Skeletal muscle tissue (tissue), 4 donors: Measurements from ENCODE around the gene CUL1. TPM values are rescaled to one million over a fixed set of nuclear protein-coding genes. Genes with fewer than 3 reads are reported as not detected.

ENCODE experiments used
- H3K27ac ChIP-seq: one replicate; pipeline ENCODE4 v1.7.0; 2013; ENCODE audit warnings: mild to moderate bottlenecking, low read depth, low read length, inconsistent platforms
- H3K27me3 ChIP-seq, 3 donors: one replicate each; pipeline ENCODE4 v1.7.0; 2013; ENCODE audit warnings: low read length in 3 of 3; ENCODE audit not compliant: control insufficient read depth in 3 of 3, insufficient read depth in 3 of 3
- H3K36me3 ChIP-seq, 3 donors: one replicate each; pipeline ENCODE4 v1.7.0; 2013; ENCODE audit warnings: low read length in 3 of 3; ENCODE audit not compliant: control insufficient read depth in 3 of 3, insufficient read depth in 3 of 3
- H3K4me1 ChIP-seq, 3 donors: one replicate each; pipeline ENCODE4 v1.7.0; 2013; ENCODE audit warnings: low read length in 3 of 3, mild to moderate bottlenecking in 3 of 3; ENCODE audit not compliant: control insufficient read depth in 3 of 3, insufficient read depth in 3 of 3
- H3K4me3 ChIP-seq, 3 donors: one replicate each; pipeline ENCODE4 v1.7.0; 2013; ENCODE audit warnings: low read length in 3 of 3
- H3K9ac ChIP-seq, 3 donors: one replicate each; pipeline ENCODE4 v1.7.0; 2013; ENCODE audit warnings: low read length in 3 of 3, mild to moderate bottlenecking in 3 of 3, moderate library complexity in 2 of 3, low read depth in 1 of 3
- H3K9me3 ChIP-seq, 3 donors: one replicate each; pipeline ENCODE4 v1.7.0; 2013; ENCODE audit warnings: low read length in 3 of 3; ENCODE audit not compliant: control insufficient read depth in 3 of 3
- total RNA-seq: library from RNA; depleted of rRNA; stranded (reverse); fragments of >200 nt; gene quantifications from one replicate; pipeline ENCODE4 v1.2.3, GENCODE V29; 2014
- donor health status: Osteomylitis.

Gene CUL1
- total RNA-seq, 1 donor from 2014 or later = 33.9 TPM

DNA sequence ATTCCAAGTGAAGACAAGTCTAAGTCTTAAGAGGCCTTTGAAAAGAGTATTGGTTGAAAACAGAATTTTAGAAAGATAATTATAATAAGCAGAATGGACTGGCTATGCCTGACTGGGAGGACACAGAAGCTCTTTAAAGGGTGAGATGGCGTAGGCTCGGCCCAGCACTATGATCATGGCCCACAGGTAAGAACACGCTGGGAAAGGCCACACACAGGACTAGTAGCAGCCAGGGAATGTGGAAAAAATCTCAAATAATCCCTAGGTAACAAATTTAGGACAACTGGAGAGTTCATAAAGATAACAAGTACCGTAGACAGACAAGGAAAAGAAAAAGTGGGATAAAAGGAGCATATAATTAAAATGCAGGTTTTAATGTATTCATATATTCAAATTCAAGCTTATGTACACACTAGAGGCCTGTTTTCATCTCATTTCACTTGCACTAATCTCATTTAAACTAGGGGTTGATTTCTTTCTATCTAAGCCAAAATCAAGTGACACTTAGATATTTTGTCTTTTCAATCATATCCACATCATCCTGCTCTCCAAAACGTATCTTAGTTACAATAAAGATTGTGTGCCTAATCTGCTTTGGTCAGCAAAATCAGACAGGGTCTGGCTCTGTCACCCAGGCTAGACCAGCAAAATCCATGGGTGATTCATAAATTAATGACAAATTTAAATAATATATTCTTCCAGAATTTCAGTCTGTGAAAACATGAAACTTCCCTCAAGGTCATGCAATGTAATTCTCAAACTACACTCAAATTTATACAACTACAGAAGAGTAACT is 132.4 kb downstream of the CUL1 start:
- peaks cover 0 to 4% (median 1%) of the 10 kb centered on the region in 3 donors for H3K36me3 ChIP-seq
- H3K27ac ChIP-seq = no peak overlapping the region
- H3K9me3 ChIP-seq = no peaks in the 10 kb centered on the region
- H3K9ac ChIP-seq = no peak overlapping the region
- H3K27me3 ChIP-seq = no peaks in the 10 kb centered on the region
- H3K4me3 ChIP-seq = no peak overlapping the region
- no peaks in the 10 kb centered on the region for H3K4me1 ChIP-seq

GRCh38 chr7:148831782-148832181 is 133.1 kb downstream of the CUL1 start:
- H3K4me3 ChIP-seq = no peak overlapping the region
- peaks cover 0 to 1% (median 0%) of the 10 kb centered on the region in 3 donors for H3K36me3 ChIP-seq
- no peak overlapping the region for H3K9ac ChIP-seq
- H3K4me1 ChIP-seq = no peaks in the 10 kb centered on the region
- no peaks in the 10 kb centered on the region for H3K27me3 ChIP-seq
- H3K27ac ChIP-seq = no peak overlapping the region
- no peaks in the 10 kb centered on the region for H3K9me3 ChIP-seq

GRCh38 chr7:148834605-148835004 is 135.9 kb downstream of the CUL1 start:
- Histone ChIP-seq H3K27me3 (no peaks in the 10 kb centered on the region), H3K4me3 (no peak overlapping the region), H3K9ac (no peak overlapping the region), H3K9me3 (no peaks in the 10 kb centered on the region), H3K4me1 (no peaks in the 10 kb centered on the region), H3K36me3 (no peaks in the 10 kb centered on the region), H3K27ac (no peak overlapping the region)

DNA sequence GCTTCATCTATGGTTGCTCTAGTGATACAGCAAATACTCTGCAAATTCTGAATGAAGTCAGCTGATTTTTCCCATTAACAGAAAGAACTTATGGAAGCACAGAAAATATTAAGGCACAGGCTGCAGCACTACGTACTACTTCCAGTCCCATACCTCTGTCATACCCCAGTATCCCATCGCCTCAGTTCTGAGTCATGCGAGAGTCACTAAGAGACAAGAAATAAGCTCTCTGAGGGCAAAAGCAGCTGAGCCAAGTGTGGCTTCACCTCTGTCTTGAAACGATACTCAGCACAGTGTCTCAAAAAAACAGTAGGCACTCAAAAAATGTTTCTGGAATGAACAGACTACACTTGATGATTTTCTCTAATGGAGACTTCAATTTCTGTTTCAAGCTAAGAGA is 137.2 kb downstream of the CUL1 start:
- Histone ChIP-seq H3K27ac (no peak overlapping the region), H3K4me3 (no peak overlapping the region), H3K36me3 (no peaks in the 10 kb centered on the region)

DNA sequence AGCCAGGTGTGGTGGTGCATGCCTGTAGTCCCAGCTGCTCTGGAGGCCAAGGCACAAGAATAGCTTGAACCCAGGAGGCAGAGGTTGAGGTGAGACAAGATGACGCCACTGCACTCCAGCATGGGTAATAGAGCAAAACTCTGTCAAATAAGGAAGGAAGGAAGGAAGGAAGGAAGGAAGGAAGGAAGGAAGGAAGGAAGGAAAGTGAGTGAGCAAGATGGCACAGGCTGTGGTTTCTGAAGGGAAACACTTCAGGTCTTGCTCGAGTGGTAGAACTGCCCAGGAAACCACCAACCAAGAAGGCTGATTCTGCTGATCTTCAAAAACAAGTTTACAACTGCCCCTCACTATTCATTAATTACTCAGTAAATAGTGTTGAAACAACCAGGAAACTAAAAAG is 140.2 kb downstream of the CUL1 start:
- Histone ChIP-seq H3K9me3 (no peaks in the 10 kb centered on the region), H3K27ac (no peak overlapping the region), H3K36me3 (no peaks in the 10 kb centered on the region), H3K9ac (no peak overlapping the region), H3K27me3 (no peaks in the 10 kb centered on the region), H3K4me3 (no peak overlapping the region), H3K4me1 (no peaks in the 10 kb centered on the region)

More for the DNA sequence above, 137.2 kb downstream of the CUL1 start:
- no peaks in the 10 kb centered on the region for H3K9me3 ChIP-seq
- H3K9ac ChIP-seq = no peak overlapping the region
- no peaks in the 10 kb centered on the region for H3K27me3 ChIP-seq
- no peaks in the 10 kb centered on the region for H3K4me1 ChIP-seq

GRCh38 chr7:148847815-148848734 is 149.4 kb downstream of the CUL1 start:
- no peaks in the 10 kb centered on the region for H3K36me3 ChIP-seq
- no peak overlapping the region for H3K4me3 ChIP-seq
- no peaks in the 10 kb centered on the region for H3K4me1 ChIP-seq
- H3K9ac ChIP-seq = no peak overlapping the region
- no peaks in the 10 kb centered on the region for H3K27me3 ChIP-seq
- no peaks in the 10 kb centered on the region for H3K9me3 ChIP-seq
- no peak overlapping the region for H3K27ac ChIP-seq

DNA sequence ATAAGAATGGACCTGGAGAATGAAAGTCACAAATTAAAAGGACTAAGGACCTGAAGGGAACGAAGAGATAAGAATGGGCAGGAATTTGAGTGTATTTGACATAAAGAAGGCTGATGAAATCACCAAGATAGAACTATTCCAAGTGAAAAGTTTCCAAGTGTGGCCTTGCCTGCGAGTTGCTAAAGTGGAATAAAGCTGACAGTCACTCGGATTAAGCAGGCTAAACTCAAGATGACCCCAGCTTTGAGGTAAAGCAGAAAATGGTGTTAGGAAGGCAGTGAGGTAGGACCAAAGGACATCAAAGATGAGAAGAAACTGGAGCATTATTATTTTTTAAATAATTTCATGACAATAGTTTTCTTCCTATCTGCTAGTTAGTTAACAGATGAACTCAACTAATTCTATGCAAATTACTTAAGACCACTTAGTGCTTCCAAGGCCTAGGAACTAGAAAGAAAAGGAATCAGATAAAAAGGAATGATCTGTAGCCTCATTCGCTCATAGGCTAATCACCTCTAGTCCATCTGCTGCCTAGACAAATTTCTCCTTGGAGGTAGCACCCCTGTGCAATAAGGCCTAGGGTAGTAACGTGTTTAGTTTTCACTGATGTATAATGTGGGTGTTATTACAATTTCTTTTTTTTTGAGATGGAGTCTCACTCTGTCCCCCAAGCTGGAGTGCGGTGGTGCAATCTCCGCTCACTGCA is 150.8 kb downstream of the CUL1 start:
- H3K27me3 ChIP-seq = no peaks in the 10 kb centered on the region
- H3K9ac ChIP-seq = no peak overlapping the region
- H3K4me3 ChIP-seq = no peak overlapping the region
- H3K9me3 ChIP-seq = no peaks in the 10 kb centered on the region
- no peaks in the 10 kb centered on the region for H3K4me1 ChIP-seq
- no peaks in the 10 kb centered on the region for H3K36me3 ChIP-seq
- no peak overlapping the region for H3K27ac ChIP-seq

DNA sequence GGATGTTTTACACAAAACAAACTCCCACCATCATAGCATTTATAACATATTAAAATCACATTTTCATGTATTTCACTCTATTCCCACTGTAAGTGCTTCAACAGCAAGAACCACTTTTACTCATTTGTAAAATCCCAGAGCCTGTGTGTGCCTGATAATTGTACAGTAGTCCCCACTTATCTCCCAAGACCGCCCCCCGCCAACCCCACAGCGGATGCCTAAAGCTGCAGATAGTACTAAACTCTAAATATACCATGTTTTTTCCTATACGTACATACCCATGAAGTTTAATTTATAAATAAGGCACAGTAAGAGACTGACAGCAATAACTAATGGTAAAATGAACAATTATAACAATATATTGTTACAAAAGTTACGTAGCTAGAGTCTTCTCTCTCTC is 151.9 kb downstream of the CUL1 start:
- H3K9me3 ChIP-seq = no peaks in the 10 kb centered on the region
- H3K27me3 ChIP-seq = no peaks in the 10 kb centered on the region
- no peaks in the 10 kb centered on the region for H3K36me3 ChIP-seq
- no peak overlapping the region for H3K4me3 ChIP-seq
- no peak overlapping the region for H3K9ac ChIP-seq
- no peak overlapping the region for H3K27ac ChIP-seq
- no peaks in the 10 kb centered on the region for H3K4me1 ChIP-seq
